Lower lobe of right lung (tissue), 2 donors: ENCODE results near the gene SGMS1. TPM values are rescaled to one million over a fixed set of nuclear protein-coding genes. Genes with fewer than 3 reads are reported as not detected.

ENCODE experiments used
- ATAC-seq, 2 donors: fragments of 200-7000 bp; cut with Tn5 transposase; one replicate each; pipeline ENCODE4 v1.9.1; 2020 to 2022; ENCODE audit warnings: mild to moderate bottlenecking in 2 of 2, moderate library complexity in 2 of 2
- DNase-seq: peaks from one replicate; pipeline ENCODE4 v3.0.0-alpha.2; 2020
- H3K27ac ChIP-seq: fragments of 200-600 bp; one replicate; pipeline ENCODE4 v1.8.0; 2022
- H3K27me3 ChIP-seq: fragments of 200-600 bp; one replicate; pipeline ENCODE4 v1.8.0; 2022; ENCODE audit warnings: low read depth
- H3K36me3 ChIP-seq: fragments of 200-600 bp; one replicate; pipeline ENCODE4 v1.8.0; 2022; ENCODE audit warnings: mild to moderate bottlenecking
- H3K4me1 ChIP-seq: fragments of 200-600 bp; one replicate; pipeline ENCODE4 v1.8.0; 2022
- H3K4me3 ChIP-seq: fragments of 200-600 bp; one replicate; pipeline ENCODE4 v1.8.0; 2022; ENCODE audit warnings: mild to moderate bottlenecking
- H3K9me3 ChIP-seq: fragments of 200-600 bp; one replicate; pipeline ENCODE4 v1.8.0; 2022
- intact Hi-C: fragments of 100-400 bp; cut with DNase I; formaldehyde crosslinking; loops from one replicate; pipeline ENCODE4 v1.11.0; 2022
- total RNA-seq: library from RNA; stranded (reverse); fragmentation: NEBNext Ultra II Directional; extraction: Animal tissue kit (Norgen Biotek cat#: 25700); gene quantifications from one replicate; pipeline ENCODE4 v1.2.1, GENCODE V29; 2021
- TF ChIP-seq, protein P1 (sequence below): fragments of 200-600 bp; IDR thresholded peaks from one replicate; pipeline ENCODE4 v1.8.0; 2022; ENCODE audit warnings: antibody characterized with exemption, mild to moderate bottlenecking
- donor health status: DM: no; HTN: yes; CAD: no; lungs with severe emphysema.

Gene SGMS1
- total RNA-seq, 1 donor from 2014 or later = 72.3 TPM

GRCh38 chr10:50658165-50658564 is 34.4 kb upstream of the SGMS1 start:
- H3K27me3 ChIP-seq = no peaks in the 10 kb centered on the region
- H3K27ac ChIP-seq = no peak overlapping the region
- no peaks in the 10 kb centered on the region for H3K9me3 ChIP-seq
- H3K36me3 ChIP-seq = no peaks in the 10 kb centered on the region
- H3K4me3 ChIP-seq = no peak overlapping the region
- intact Hi-C loops = no loop called here
- H3K4me1 ChIP-seq = no peaks in the 10 kb centered on the region
- TF ChIP-seq, protein P1, sequence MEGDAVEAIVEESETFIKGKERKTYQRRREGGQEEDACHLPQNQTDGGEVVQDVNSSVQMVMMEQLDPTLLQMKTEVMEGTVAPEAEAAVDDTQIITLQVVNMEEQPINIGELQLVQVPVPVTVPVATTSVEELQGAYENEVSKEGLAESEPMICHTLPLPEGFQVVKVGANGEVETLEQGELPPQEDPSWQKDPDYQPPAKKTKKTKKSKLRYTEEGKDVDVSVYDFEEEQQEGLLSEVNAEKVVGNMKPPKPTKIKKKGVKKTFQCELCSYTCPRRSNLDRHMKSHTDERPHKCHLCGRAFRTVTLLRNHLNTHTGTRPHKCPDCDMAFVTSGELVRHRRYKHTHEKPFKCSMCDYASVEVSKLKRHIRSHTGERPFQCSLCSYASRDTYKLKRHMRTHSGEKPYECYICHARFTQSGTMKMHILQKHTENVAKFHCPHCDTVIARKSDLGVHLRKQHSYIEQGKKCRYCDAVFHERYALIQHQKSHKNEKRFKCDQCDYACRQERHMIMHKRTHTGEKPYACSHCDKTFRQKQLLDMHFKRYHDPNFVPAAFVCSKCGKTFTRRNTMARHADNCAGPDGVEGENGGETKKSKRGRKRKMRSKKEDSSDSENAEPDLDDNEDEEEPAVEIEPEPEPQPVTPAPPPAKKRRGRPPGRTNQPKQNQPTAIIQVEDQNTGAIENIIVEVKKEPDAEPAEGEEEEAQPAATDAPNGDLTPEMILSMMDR = no peak
- DNase-seq (no peak), ATAC-seq (no peak)

GRCh38 chr10:50653758-50654157 is 30.0 kb upstream of the SGMS1 start:
- ATAC-seq = peak; percentile 42 to 66
- intact Hi-C loops = no loop called here
- Histone ChIP-seq H3K27ac (no peak overlapping the region), H3K27me3 (no peaks in the 10 kb centered on the region), H3K4me1 (peaks cover 4% of the 10 kb centered on the region), H3K9me3 (no peaks in the 10 kb centered on the region), H3K4me3 (no peak overlapping the region), H3K36me3 (no peaks in the 10 kb centered on the region)
- TF ChIP-seq, protein P1 = no peak
- no peak for DNase-seq

DNA sequence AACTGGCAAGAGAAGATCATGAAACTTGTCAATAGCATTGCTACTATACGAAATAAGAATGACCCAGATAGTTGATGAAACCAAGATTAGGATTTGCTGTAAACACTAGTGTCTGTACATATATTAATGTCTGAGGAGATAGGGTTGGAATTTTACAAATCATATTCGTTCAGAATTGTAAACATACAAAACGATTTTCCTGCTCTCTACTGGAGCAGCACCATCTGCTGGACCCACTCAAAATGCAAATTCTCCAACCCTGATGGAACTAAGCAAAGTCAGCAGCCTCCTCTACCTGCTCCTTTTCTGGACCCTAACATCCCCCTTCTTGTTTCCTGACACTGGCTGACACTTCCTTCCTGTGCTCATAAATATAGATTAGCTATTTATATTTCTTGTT is 29.4 kb upstream of the SGMS1 start:
- intact Hi-C loops = no loop called here
- Histone ChIP-seq H3K27ac (no peak overlapping the region), H3K36me3 (no peaks in the 10 kb centered on the region), H3K9me3 (no peaks in the 10 kb centered on the region), H3K4me1 (peaks cover 4% of the 10 kb centered on the region), H3K4me3 (no peak overlapping the region), H3K27me3 (no peaks in the 10 kb centered on the region)
- ATAC-seq (peak; percentile 53 to 56), DNase-seq (no peak)
- TF ChIP-seq, protein P1 = peak; percentile 63

DNA sequence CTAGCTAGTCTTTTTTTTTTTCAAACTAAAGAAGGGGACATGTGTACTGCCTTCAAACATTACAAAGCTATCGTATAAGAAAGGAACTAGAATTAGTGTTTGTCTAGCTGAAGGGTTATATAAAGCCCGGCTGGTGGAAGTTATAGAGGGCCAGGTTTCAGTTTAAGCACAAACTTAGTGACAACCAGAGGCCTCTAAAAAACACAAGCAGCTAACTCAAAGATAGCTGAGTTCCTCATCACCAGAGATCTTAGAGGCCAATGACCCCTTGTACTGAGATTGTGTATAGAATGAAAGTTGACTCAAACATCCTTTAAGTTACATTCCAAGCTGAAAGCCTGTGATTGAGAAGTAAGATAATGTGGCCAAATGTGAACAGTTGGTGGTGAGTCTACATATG is 28.1 kb upstream of the SGMS1 start:
- Histone ChIP-seq H3K27me3 (no peaks in the 10 kb centered on the region), H3K9me3 (no peaks in the 10 kb centered on the region), H3K36me3 (no peaks in the 10 kb centered on the region), H3K4me1 (peaks cover 4% of the 10 kb centered on the region), H3K27ac (no peak overlapping the region), H3K4me3 (no peak overlapping the region)
- DNase-seq (no peak), ATAC-seq (no peak)
- TF ChIP-seq, protein P1 = no peak
- intact Hi-C loops = no loop called here

DNA sequence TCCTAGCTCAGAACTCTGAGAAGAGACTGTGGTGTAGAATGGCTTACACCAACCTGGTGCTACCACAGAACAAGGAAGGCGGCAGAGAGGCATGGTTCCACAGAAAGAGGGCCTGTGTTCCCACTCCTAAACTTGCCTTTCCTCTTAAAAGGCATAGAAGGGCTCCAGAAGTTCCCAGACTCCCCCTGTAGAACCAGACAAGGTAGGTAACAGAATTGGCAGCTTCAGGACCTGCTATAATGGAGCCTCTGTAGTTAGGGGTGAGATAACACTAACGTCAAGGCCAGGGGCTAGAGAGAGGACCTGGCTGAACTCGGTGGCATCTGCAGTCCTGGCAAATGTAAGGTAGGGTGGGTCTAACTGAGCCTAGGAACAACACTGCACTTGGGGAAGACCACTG is 26.7 kb upstream of the SGMS1 start:
- ATAC-seq (no peak), DNase-seq (no peak)
- TF ChIP-seq, protein P1 = no peak
- Histone ChIP-seq H3K27ac (no peak overlapping the region), H3K4me1 (peaks cover 4% of the 10 kb centered on the region), H3K9me3 (no peaks in the 10 kb centered on the region), H3K36me3 (no peaks in the 10 kb centered on the region), H3K27me3 (no peaks in the 10 kb centered on the region), H3K4me3 (no peak overlapping the region)
- intact Hi-C loops = no loop called here

GRCh38 chr10:50648935-50649227 is 25.1 kb upstream of the SGMS1 start:
- TF ChIP-seq, protein P1 = no peak
- H3K4me3 ChIP-seq = no peak overlapping the region
- no peaks in the 10 kb centered on the region for H3K9me3 ChIP-seq
- no peak for DNase-seq
- ATAC-seq = no peak
- H3K4me1 ChIP-seq = peaks cover 4% of the 10 kb centered on the region
- H3K27ac ChIP-seq = no peak overlapping the region
- H3K27me3 ChIP-seq = no peaks in the 10 kb centered on the region
- intact Hi-C loops = no loop called here
- no peaks in the 10 kb centered on the region for H3K36me3 ChIP-seq
